ENCODE measurements around the gene ZDHHC14. TPM values are rescaled to one million over a fixed set of nuclear protein-coding genes. Genes with fewer than 3 reads are reported as not detected.

ZDHHC14 gene
- total RNA-seq, 1 donor from 2014 or later: 9.3 TPM

GRCh38 chr6:157724138-157724820, 343.3 kb downstream of the ZDHHC14 start:
- peaks cover 16% of the 10 kb centered on the region for H3K9me3 ChIP-seq
- TF ChIP-seq, protein P1, sequence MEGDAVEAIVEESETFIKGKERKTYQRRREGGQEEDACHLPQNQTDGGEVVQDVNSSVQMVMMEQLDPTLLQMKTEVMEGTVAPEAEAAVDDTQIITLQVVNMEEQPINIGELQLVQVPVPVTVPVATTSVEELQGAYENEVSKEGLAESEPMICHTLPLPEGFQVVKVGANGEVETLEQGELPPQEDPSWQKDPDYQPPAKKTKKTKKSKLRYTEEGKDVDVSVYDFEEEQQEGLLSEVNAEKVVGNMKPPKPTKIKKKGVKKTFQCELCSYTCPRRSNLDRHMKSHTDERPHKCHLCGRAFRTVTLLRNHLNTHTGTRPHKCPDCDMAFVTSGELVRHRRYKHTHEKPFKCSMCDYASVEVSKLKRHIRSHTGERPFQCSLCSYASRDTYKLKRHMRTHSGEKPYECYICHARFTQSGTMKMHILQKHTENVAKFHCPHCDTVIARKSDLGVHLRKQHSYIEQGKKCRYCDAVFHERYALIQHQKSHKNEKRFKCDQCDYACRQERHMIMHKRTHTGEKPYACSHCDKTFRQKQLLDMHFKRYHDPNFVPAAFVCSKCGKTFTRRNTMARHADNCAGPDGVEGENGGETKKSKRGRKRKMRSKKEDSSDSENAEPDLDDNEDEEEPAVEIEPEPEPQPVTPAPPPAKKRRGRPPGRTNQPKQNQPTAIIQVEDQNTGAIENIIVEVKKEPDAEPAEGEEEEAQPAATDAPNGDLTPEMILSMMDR (IDR thresholded peaks at IDR 0.05): no peak
- no peak overlapping the region for H3K27ac ChIP-seq
- H3K4me1 ChIP-seq: peaks cover 6% of the 10 kb centered on the region
- no peaks in the 10 kb centered on the region for H3K36me3 ChIP-seq
- DNase-seq: no peak
- H3K27me3 ChIP-seq (ENCODE audit: low read depth): no peaks in the 10 kb centered on the region
- no peak overlapping the region for H3K4me3 ChIP-seq
- ATAC-seq: no peak
- intact Hi-C loops (cut with DNase I): no loop called here

GRCh38 chr6:157724960-157725741, 344.2 kb downstream of the ZDHHC14 start:
- TF ChIP-seq, protein P1 (IDR thresholded peaks at IDR 0.05): no peak
- no peaks in the 10 kb centered on the region for H3K27me3 ChIP-seq (ENCODE audit: low read depth)
- peaks cover 5% of the 10 kb centered on the region for H3K4me1 ChIP-seq
- ATAC-seq (peak in 1 of 2 donors; percentile 33), DNase-seq (no peak)
- no peaks in the 10 kb centered on the region for H3K36me3 ChIP-seq
- intact Hi-C loops (cut with DNase I): no loop called here
- H3K9me3 ChIP-seq: peaks cover 16% of the 10 kb centered on the region
- H3K27ac ChIP-seq: no peak overlapping the region
- H3K4me3 ChIP-seq: no peak overlapping the region

GRCh38 chr6:157725836-157726235, 344.8 kb downstream of the ZDHHC14 start:
- H3K36me3 ChIP-seq: no peaks in the 10 kb centered on the region
- H3K4me1 ChIP-seq: peaks cover 5% of the 10 kb centered on the region
- TF ChIP-seq, protein P1 (IDR thresholded peaks at IDR 0.05): no peak
- H3K27me3 ChIP-seq (ENCODE audit: low read depth): no peaks in the 10 kb centered on the region
- no peak overlapping the region for H3K27ac ChIP-seq
- no peak for ATAC-seq
- no peak for DNase-seq
- intact Hi-C loops (cut with DNase I): no loop called here
- peaks cover 16% of the 10 kb centered on the region for H3K9me3 ChIP-seq
- no peak overlapping the region for H3K4me3 ChIP-seq

DNA sequence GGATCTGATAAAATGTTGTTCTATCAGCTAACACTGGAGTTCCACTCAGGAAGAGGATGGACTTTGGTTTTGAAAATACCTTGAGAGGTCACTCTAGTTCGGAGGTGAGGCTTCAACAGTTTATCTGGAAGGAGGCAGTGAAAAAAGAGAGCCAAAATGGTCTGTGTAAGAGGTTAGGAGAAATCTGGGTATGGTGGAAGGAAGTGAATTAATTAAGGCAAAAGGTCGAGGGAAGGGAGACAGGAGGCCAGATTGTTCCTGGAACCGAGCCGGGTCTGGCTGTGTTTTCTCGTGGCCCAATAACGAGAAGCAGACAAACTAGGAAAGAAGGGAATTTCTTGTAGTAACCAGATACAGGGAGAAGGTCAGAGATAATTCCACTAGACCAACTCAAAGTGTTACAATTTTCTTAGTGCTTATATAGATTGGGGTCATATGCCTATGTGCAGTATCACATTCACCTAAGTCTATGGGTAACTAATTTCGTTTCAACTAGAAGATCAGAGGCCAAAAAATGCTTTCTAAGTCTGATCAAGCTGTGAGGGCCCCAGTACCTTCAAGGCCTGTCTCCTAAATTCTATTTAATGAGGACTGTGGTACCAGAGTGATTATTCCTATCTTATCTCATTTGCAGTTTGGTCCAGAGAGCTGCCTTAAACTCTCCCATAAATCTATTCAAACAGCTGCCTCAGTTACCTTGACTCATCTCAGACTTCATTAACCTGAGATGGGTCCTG, 346.1 kb downstream of the ZDHHC14 start:
- ATAC-seq: no peak
- Histone ChIP-seq H3K27me3 (ENCODE audit: low read depth) (no peaks in the 10 kb centered on the region), H3K9me3 (peaks cover 16% of the 10 kb centered on the region), H3K27ac (no peak overlapping the region), H3K4me1 (peaks cover 5% of the 10 kb centered on the region), H3K4me3 (no peak overlapping the region), H3K36me3 (no peaks in the 10 kb centered on the region)
- TF ChIP-seq, protein P1 (IDR thresholded peaks at IDR 0.05): no peak
- intact Hi-C loops (cut with DNase I): no loop called here
- DNase-seq: no peak

Small RNA genes lying within 50 kb of the gene (microRNA-seq; reads per million reads assigned to microRNA genes)
- gene MIR3692 (ENCODE audit: borderline number of aligned reads): not detected

Other genes with a start within 250 kb of the ZDHHC14 start
- 10.9 TPM for gene TMEM242, start 57.7 kb upstream of the ZDHHC14 start, total RNA-seq